BLaER1 treated with 17β-estradiol and CSF1 and Interleukin-3, amounts not matched to agents 10 nM and 100 nM (cell line): ENCODE measurements around the gene MGAT2.

Experiments used
- H3K27ac ChIP-seq, 11 experiments: shearing (Covaris generic); formaldehyde crosslinking; 2 replicates each; pipeline ENCODE4 v1.8.1; 2022
- H3K27me3 ChIP-seq, 11 experiments: shearing (Covaris generic); formaldehyde crosslinking; 2 replicates each; pipeline ENCODE4 v1.8.1; 2022
- H3K36me3 ChIP-seq, 11 experiments: shearing (Covaris generic); formaldehyde crosslinking; 2 replicates each; pipeline ENCODE4 v1.8.1; 2022
- H3K4me1 ChIP-seq, 10 experiments: shearing (Covaris generic); formaldehyde crosslinking; 2 replicates each; pipeline ENCODE4 v1.8.1; 2022
- H3K4me2 ChIP-seq, 11 experiments: shearing (Covaris generic); formaldehyde crosslinking; 2 replicates each; pipeline ENCODE4 v1.8.1; 2022
- H3K4me3 ChIP-seq, 10 experiments: shearing (Covaris generic); formaldehyde crosslinking; 2 replicates each; pipeline ENCODE4 v1.8.1; 2022
- H3K9ac ChIP-seq, 11 experiments: shearing (Covaris generic); formaldehyde crosslinking; 2 replicates each; pipeline ENCODE4 v1.8.1; 2022
- H3K9me3 ChIP-seq, 11 experiments: shearing (Covaris generic); formaldehyde crosslinking; replicated peaks in 1 of 11; 2 replicates each; pipeline ENCODE4 v1.8.1; 2022
- H4K20me1 ChIP-seq, 11 experiments: shearing (Covaris generic); formaldehyde crosslinking; 2 replicates each; pipeline ENCODE4 v1.8.1; 2022
- Cebpa-rat ChIP-seq, 11 experiments: shearing (Covaris generic); IDR thresholded peaks; 2 replicates each; pipeline ENCODE4 v1.8.1; 2022

The MGAT2 gene

DNA sequence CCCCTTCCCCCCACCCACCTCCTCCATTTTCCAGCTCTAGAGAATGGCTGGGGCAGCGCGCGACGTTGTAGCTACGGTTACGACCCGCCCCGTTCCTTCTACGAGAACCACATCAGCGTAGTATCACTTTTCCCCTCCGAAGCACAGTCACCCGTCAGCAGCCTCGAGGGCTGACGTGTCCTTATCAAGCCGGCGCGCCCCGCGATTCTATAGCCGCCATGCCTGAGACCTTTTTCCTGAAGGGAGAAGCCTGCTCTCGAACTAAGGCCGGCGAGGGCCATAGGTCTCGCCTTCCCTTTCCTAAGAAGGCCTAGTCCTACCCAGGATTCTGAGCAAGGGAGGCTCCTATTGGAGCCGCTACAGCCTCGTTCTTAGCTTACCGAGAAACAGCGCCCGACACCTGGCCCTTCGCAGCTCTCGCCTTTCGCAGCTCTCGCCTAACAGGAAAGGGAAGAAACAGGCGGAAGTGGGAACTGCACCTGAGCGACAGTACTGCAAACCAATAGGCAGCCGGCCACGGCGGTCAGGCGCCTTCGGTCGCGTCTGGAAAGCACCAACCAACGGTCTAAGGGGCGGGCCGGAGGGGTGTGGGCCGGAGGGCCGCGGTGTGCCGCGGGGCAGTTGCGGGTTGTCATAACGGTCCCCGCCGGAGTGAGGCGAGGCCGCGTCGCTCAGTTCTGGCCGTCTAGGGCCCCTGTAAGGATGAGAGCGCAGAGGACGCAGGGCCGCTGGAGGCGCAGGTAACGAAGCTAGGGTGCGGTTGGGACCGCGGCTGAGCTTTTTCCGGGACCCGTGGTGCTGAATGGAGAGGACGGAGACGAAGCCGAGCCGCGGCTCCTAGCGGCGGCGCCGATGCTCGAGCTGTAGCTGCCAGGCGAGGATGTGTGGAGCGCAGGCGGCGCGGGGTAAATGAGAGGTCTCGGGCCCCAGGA, at the start of gene MGAT2, which contains the start of gene RPL36AL:
Gene MGAT2 (plus strand): TSS at position 618 of the 932 bp plus-strand sequence. CDS start 470 bp downstream, outside the sequence.
Gene RPL36AL (minus strand): TSS at position 445 of the 932 bp plus-strand sequence. CDS start 1,522 bp downstream, outside the sequence.
- Histone ChIP-seq H3K27me3 (no peaks in the 10 kb centered on the region), H3K9ac (peak within 1 kb of the TSS; percentile 90 to 98 (median 95)), H3K9me3 (no peaks in the 10 kb centered on the region), H3K4me2 (peak within 1 kb of the TSS; percentile 97 to 99 (median 98)), H3K4me1 (peaks cover 38 to 63% (median 52%) of the 10 kb centered on the region in 10 experiments), H4K20me1 (peaks cover 66 to 85% (median 79%) of the 10 kb centered on the region in 11 experiments), H3K4me3 (peak within 1 kb of the TSS; percentile 73 to 94 (median 86)), H3K36me3 (peaks cover 21 to 73% (median 59%) of the 10 kb centered on the region in 11 experiments), H3K27ac (peak within 1 kb of the TSS; percentile 92 to 98 (median 95))
- TF ChIP-seq Cebpa-rat (IDR thresholded peaks at IDR 0.05) = no peak

GRCh38 chr14:49574038-49574437, 46.6 kb upstream of the MGAT2 start:
- H3K27ac ChIP-seq = no peak overlapping the region
- H3K36me3 ChIP-seq = peaks cover 75 to 93% (median 82%) of the 10 kb centered on the region in 11 experiments
- peaks cover 5 to 34% (median 27%) of the 10 kb centered on the region in 11 experiments; a peak in 20 of 22 replicates for H3K9me3 ChIP-seq
- no peak overlapping the region for H3K4me2 ChIP-seq
- H3K4me1 ChIP-seq = peaks cover 0 to 6% (median 0%) of the 10 kb centered on the region in 10 experiments; a peak in 6 of 20 replicates
- no peak overlapping the region for H3K9ac ChIP-seq
- H3K27me3 ChIP-seq = no peaks in the 10 kb centered on the region
- H3K4me3 ChIP-seq = no peak overlapping the region
- TF ChIP-seq Cebpa-rat (IDR thresholded peaks at IDR 0.05) = no peak
- peaks cover under 1 to 45% (median 21%) of the 10 kb centered on the region in 11 experiments; a peak in 19 of 22 replicates for H4K20me1 ChIP-seq

DNA sequence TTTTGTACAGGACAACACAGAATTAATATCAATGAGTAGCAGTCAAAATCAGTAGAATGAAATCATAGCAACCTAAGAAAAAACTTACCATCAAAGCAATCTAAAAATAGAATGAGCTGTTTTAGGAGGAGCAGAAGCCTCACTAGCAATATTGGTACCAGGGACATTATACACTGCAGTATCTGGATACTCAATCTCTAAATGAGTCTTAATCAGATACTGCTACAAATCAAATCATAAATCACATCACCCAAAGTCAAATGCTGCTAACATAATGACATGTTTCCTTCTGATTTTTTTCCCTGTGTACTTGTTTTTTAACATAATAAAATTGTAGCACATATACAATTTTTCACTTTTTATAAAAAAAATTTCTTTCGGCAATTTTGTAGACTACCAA, 42.5 kb upstream of the MGAT2 start:
- Histone ChIP-seq H3K4me3 (no peak overlapping the region), H4K20me1 (peaks cover 39 to 86% (median 62%) of the 10 kb centered on the region in 11 experiments)

DNA sequence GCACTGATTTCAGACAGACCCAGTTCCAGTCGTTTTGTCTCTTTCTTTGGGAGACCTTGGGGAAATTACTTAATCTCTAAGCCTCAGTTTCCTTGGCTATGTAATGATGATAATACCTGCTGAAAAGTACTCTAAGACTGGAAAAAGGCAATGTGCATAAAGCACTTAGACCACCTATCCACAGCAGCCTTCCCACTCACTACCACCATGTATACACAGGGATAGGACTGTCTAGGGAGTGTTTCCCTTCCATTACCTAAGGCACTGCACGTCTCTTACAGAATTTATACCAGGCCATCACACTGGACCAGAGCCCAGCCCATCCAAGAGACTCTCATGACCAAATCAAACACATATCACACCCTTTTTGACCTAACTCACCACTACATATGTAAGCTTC, 40.8 kb upstream of the MGAT2 start:
- Histone ChIP-seq H3K4me1 (peaks cover 20 to 64% (median 33%) of the 10 kb centered on the region in 10 experiments), H3K27me3 (no peaks in the 10 kb centered on the region), H3K4me2 (peak overlapping the region in 1 of 11 experiments; percentile 17; a peak in 1 of 22 replicates), H4K20me1 (peaks cover 56 to 97% (median 79%) of the 10 kb centered on the region in 11 experiments), H3K27ac (no peak overlapping the region), H3K4me3 (no peak overlapping the region), H3K9me3 (no peaks in the 10 kb centered on the region; a peak in 1 of 22 replicates), H3K9ac (no peak overlapping the region), H3K36me3 (peaks cover 84 to 100% (median 95%) of the 10 kb centered on the region in 11 experiments)
- no peak for TF ChIP-seq Cebpa-rat (IDR thresholded peaks at IDR 0.05)

More for the DNA sequence above, 42.5 kb upstream of the MGAT2 start:
- Histone ChIP-seq H3K9me3 (peaks cover 0 to 14% (median 5%) of the 10 kb centered on the region in 11 experiments; a peak in 12 of 22 replicates), H3K27ac (no peak overlapping the region), H3K9ac (no peak overlapping the region), H3K27me3 (no peaks in the 10 kb centered on the region), H3K4me1 (peaks cover 7 to 47% (median 18%) of the 10 kb centered on the region in 10 experiments; a peak in 19 of 20 replicates), H3K36me3 (peaks cover 84 to 100% (median 95%) of the 10 kb centered on the region in 11 experiments), H3K4me2 (no peak overlapping the region)
- TF ChIP-seq Cebpa-rat (IDR thresholded peaks at IDR 0.05) = no peak

DNA sequence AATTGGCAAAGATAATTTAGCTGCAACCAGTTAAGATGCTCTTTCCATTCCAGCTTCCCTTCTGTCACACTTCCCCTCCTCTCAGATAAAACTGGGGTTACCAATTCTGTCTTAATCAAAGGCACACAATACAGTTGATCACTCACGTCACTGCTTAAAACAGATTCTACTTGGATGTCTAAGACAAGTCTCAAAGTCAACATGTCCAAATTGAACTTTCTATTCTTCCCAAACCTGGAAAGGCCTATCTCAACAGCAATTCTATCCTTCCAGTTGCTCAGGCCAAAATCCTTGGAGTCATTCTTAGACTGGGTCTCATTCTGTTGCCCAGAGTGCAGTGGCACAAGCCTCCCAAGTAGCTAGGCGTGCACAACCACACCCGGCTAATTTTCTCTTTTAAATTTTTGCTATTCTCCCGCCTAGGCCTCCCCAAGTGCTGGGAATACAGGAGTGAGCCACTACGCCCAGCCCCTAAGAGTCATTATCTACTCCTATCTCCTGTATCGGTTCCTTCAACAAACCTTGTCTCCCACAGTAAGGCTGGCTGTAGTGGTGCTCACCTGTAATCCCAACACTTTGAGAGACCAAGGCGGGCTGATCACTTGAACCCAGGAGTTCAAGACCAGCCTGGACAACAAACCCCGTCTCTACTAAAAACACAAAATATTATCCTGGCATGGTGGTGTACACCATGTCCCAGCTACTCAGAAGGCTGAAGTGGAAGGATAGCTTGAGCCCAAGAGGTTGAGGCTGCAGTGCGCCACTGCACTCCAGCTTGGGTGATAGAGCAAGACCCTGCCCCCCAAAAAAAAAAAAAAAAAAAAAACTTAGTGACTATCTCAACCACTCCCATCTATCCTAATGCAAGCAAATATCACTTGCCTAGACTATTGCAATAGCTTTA, 39.1 kb upstream of the MGAT2 start:
- peaks cover 70 to 91% (median 85%) of the 10 kb centered on the region in 11 experiments for H3K36me3 ChIP-seq

GRCh38 chr14:49582113-49582977, 38.3 kb upstream of the MGAT2 start:
- Histone ChIP-seq H3K9ac (peak overlapping the region in 4 of 11 experiments; percentile 30 to 97 (median 32); a peak in 4 of 22 replicates), H3K4me1 (peaks cover 20 to 71% (median 34%) of the 10 kb centered on the region in 10 experiments), H3K36me3 (peaks cover 61 to 82% (median 76%) of the 10 kb centered on the region in 11 experiments), H3K4me2 (peak overlapping the region; percentile 30 to 96 (median 90); a peak in 17 of 22 replicates), H3K27ac (peak overlapping the region in 5 of 11 experiments; percentile 12 to 56 (median 32); a peak in 6 of 22 replicates), H3K27me3 (no peaks in the 10 kb centered on the region), H3K9me3 (no peaks in the 10 kb centered on the region), H4K20me1 (peaks cover 64 to 86% (median 82%) of the 10 kb centered on the region in 11 experiments), H3K4me3 (peak overlapping the region in 2 of 10 experiments; percentile 78 to 85; a peak in 1 of 20 replicates)
- TF ChIP-seq Cebpa-rat (IDR thresholded peaks at IDR 0.05) = no peak

More for the DNA sequence above, 39.1 kb upstream of the MGAT2 start:
- Histone ChIP-seq H3K4me1 (peaks cover 20 to 68% (median 34%) of the 10 kb centered on the region in 10 experiments), H3K27me3 (no peaks in the 10 kb centered on the region), H3K4me2 (peak overlapping the region in 5 of 11 experiments; percentile 17 to 96 (median 96); a peak in 6 of 22 replicates), H4K20me1 (peaks cover 64 to 95% (median 86%) of the 10 kb centered on the region in 11 experiments), H3K9ac (no peak overlapping the region), H3K4me3 (no peak overlapping the region), H3K9me3 (no peaks in the 10 kb centered on the region), H3K27ac (no peak overlapping the region)
- TF ChIP-seq Cebpa-rat (IDR thresholded peaks at IDR 0.05) = no peak

GRCh38 chr14:49583629-49584028, 37.0 kb upstream of the MGAT2 start:
- H3K4me2 ChIP-seq = peak overlapping the region; percentile 86 to 98 (median 93)
- H3K36me3 ChIP-seq = peaks cover 48 to 70% (median 63%) of the 10 kb centered on the region in 11 experiments
- peak overlapping the region in 7 of 11 experiments; percentile 97 to 100 (median 99); a peak in 10 of 22 replicates for H3K27ac ChIP-seq
- peak overlapping the region in 9 of 10 experiments; percentile 78 to 93 (median 90); a peak in 16 of 20 replicates for H3K4me3 ChIP-seq
- peaks cover 20 to 75% (median 34%) of the 10 kb centered on the region in 10 experiments for H3K4me1 ChIP-seq
- TF ChIP-seq Cebpa-rat (IDR thresholded peaks at IDR 0.05) = no peak
- no peaks in the 10 kb centered on the region for H3K9me3 ChIP-seq
- peaks cover 64 to 74% (median 70%) of the 10 kb centered on the region in 11 experiments for H4K20me1 ChIP-seq
- H3K9ac ChIP-seq = peak overlapping the region in 10 of 11 experiments; percentile 97 to 100 (median 98); a peak in 16 of 22 replicates
- H3K27me3 ChIP-seq = no peaks in the 10 kb centered on the region
